Inferior parietal cortex (tissue), 1 donor: Measurements from ENCODE around the gene SLF2.

Experiments
- DNase-seq: peaks from one replicate; pipeline ENCODE4 v3.0.0-alpha.2; 2016; ENCODE audit errors: extremely low spot score

Gene SLF2

DNA sequence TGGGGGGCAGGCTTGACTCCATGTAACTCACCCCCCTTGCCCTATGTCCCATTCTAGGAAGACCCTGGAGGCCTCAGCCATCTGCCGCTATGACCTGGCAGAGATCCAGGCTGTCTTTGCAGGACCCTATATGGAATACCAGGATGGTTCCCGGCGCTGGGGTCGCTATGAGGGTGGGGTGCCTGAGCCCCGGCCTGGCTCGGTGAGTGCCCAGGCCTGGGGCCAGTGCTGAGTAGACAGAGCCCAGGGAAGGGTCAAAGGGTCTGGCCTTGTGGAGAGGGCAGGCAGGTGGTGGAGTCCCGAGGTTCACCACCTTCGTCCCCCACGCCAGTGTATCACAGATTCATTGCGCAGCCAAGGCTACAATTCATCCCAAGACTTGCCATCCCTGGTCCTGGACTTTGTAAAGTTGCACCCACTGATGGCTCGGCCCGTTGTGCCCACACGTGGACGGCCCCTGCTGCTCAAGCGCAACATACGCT lies 67.1 kb downstream of the SLF2 start:
- DNase-seq = no peak

DNA sequence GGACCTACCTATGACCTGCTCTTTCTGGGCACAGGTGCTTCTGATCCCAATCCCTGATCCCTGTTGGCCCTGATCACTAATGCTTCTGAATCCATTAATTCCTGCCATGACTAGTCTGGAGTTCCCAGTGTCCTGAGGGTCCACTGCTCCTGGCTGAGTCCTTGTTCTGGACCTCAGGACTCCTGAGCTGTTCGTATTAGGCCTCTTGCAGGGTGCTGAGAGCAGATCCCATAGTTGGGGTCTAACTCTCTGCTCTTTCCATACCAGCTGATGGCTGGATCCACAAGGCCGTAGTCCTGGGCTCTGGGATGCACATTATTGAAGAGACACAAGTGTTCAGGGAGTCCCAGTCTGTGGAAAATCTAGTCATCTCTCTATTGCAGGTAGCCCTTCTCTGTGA lies 67.5 kb downstream of the SLF2 start:
- DNase-seq = no peak

DNA sequence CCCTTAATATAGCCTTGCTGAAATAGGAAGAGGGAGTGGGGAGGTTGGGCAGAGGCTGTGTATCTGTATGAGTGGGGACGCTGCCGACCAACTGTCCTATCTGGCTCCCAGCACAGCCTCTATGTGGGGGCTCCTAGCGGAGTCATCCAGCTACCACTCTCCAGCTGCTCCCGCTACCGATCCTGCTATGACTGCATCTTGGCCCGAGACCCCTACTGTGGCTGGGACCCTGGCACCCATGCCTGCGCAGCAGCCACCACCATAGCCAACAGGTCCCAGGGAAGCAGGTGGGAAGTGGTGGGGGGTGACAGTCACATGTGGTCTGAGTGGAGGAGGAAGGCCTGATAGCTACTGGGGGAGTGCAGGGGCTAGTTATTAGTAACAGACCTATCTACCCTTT lies 67.9 kb downstream of the SLF2 start:
- DNase-seq = no peak

DNA sequence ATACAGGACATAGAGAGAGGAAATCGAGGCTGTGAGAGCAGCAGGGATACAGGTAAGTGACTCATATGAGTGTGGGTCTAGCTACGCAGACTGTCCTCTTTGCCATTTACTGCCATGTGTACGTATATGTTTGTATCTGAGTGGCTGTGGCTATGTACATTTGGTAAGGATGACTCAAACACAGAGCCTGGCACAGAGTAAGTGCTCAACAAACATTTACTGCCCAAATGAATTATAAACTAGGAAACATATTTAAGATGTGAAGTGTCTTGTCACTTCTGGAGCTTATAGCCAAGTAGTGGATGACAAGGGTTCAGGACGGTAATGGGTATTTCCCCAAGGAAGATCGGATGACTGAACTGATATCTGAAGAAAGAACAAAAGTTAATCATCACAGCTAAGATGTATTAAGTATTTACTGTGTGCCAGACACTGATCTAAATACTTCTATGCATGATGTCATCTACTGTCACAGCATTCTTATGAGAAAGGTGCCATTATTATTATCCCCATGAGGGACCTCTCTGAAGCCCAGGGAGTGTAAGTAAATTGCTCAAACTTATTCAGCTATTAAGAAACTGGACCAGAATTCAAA lies 68.5 kb downstream of the SLF2 start:
- no peak for DNase-seq

DNA sequence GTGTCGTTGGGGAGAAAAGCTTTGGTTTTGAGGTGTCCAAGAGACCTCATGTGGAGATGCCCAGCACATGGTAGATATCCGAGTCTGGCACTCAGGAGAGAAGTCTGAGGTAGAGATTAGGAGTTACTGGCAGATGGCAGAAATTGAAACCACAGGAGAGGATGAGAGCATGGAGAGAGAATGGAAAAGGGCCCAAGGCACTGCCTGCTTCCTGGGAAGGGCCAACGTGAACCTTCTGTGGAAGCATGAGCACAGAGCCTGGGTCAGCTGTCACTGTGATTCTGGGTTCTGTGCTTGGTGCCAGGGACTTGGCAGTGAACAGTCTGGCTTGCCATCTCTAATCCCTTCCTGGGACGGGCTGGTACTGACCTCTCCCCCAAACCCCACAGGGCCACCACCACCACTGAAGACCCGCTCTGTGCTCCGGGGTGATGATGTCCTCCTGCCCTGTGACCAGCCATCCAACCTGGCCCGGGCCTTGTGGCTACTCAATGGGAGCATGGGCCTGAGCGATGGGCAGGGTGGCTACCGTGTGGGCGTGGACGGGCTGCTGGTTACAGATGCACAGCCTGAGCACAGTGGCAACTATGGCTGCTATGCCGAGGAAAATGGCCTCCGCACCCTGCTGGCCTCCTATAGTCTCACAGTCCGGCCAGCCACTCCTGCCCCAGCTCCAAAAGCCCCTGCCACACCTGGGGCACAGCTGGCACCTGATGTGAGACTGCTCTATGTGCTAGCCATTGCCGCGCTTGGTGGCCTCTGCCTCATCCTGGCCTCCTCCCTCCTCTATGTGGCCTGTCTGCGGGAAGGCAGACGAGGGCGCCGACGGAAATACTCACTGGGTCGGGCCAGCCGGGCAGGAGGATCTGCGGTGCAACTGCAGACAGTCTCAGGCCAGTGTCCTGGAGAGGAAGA lies 70.4 kb downstream of the SLF2 start:
- DNase-seq = no peak

DNA sequence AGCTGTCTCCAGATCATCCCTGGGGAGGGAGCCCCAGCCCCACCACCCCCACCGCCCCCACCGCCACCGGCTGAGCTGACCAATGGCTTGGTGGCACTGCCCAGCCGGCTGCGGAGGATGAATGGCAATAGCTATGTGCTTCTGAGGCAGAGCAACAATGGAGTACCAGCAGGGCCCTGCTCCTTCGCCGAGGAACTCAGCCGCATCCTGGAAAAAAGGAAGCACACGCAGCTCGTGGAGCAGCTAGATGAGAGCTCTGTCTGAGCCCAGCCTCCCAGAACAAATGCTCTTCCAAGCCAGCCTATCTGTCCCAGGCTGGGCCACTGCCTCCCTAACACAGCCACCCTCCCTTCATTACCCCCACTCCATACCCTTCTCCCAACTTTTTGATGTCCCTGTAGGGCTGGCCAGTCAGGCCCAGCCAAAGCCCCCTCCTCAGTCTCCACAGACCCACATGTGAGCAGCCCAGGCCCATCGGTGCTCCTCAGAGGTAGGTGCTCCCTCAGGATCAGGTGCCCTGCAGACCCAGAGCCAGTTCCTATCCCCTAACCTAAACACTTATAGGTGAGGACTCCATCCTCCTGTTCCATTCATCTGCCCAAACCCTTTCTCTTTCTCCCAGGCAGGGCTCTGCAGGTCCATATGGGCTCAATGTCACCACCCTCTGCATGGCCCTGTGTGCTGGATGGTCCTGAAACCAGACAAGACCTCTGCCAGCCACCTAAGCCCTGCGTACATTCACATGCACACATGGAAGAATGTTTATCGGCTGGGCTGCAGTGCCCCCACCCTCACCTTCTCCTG lies 71.3 kb downstream of the SLF2 start:
- no peak for DNase-seq

DNA sequence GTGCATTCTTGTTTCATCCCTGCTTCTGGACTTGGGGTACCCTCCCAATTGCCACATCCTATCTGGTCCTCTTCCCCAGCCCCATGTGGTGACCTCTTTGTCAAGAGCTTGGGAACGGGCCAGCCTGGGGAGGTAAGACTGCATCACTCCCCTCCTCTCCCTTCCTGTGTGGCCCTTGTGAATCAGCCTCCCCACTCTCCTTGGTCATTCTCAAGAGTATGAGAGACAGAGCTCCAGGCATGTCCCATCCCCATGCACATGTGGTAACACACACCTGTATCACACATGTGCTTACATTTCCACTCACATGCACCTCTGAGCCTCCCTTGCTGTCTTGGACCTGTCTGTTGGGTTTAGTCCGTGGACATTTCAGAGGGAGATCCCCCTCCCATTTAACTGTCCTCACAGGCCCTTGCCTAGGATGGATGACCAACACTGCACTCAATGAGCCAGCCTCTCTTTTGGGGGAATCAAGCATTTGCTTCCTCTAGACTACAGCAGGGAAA lies 72.0 kb downstream of the SLF2 start:
- no peak for DNase-seq

DNA sequence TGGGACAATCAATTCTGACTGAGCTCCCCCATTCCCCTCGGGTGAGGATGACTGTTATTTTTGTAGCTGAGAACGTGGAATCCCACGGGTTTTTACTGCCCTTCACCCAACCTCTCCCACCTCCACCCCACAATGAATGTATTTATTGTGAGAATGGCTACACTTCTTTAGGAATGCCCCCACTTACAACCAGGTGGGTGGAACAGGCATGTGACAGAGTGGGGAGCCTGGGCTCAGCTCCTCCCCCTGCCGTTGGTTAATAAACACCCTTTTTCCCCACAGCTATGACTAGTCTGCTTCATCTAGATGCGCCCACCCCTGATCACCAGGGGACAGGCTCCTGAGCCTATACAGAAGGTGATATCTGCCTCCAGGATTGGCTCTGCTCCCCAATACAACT lies 72.6 kb downstream of the SLF2 start:
- no peak for DNase-seq

DNA sequence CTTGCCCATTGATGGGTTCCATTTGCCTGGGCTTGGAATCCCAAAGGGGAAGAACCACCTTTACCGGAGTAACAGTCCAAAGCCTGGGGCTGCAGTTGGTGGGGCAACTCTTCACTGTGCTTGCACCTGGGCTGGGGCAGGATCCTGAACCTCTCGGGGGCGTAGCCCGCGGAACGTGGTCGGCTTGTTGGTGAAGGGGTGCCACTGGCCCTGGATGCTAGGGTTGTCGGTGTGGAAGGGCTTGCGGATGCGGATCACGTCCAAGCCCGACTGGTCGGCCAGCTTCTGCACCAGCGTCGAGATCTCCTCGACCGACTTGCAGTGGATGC lies 73.8 kb downstream of the SLF2 start:
- no peak for DNase-seq

DNA sequence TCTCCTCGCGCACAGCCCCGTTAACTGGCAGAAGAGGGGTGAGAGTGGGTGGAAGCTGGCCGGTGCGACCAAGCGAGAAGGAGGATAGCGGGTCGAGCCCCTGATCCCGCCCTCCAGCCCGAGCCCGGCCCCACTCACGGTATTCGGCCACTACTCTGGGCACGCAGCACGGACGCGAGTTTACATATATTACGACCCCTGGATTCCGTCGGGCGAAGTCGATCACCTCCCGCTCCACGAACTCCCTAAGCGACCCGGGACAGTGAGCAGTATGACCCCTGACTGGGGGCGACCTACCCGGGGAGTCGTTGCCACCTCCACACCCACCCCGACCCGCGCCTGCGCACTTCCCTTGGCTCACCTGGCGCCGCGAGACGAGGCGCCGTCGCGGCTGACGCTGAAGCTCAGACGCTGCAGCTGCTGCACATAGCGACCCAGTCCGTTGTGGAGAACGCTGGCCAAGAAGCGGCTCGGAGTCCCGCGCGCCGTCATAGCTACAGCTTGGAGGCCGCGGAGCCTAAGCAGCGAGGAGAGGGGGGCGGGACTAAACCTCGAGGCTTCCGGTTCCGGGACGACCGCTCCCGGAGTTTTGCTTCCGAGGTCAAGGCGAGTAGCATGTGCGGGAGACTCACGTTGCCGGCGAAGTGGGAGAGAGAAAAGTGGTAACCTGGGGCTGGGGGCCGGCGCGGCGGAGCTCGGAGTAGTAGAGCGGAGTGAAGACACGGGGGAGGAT lies 74.4 kb downstream of the SLF2 start, which contains the start of the genes MRPL43 and TWNK:
Gene MRPL43, minus strand, starts transcription at position 546 of the 733 bp plus-strand sequence. Its CDS starts 54 bp downstream, at position 492.
Gene TWNK, plus strand, starts transcription at position 592 of the 733 bp plus-strand sequence. CDS start 668 bp downstream, outside the sequence.
- peak; percentile 93 for DNase-seq

DNA sequence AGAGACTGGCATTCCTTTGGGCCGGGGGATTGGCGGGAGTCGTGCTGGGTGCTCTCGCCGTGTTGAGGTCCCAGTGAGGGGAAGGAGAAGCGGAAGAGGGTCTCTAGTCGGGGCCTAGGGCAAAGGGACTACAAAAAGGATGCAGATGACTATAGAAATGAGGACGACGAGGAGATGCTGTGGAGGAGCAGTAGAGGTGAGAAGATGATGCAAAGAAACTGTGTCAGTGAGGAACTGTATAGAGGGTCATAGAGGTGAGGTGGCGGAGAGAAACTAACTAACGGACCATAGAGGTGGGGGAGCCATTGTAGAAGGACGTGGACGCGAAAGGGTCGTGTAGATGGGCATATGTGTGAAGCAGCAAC lies 74.9 kb downstream of the SLF2 start:
- no peak for DNase-seq

DNA sequence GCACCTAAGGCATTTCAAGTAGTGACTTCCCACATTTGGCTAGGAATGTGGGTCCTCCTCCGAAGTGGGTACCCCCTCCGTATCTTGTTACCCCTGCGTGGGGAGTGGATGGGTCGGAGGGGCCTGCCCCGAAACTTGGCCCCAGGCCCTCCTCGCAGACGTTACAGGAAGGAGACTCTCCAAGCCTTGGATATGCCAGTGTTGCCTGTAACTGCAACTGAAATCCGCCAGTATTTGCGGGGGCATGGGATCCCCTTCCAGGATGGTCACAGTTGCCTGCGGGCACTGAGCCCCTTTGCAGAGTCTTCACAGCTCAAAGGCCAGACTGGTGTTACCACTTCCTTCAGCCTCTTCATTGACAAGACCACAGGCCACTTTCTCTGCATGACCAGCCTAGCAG lies 75.4 kb downstream of the SLF2 start:
- no peak for DNase-seq

DNA sequence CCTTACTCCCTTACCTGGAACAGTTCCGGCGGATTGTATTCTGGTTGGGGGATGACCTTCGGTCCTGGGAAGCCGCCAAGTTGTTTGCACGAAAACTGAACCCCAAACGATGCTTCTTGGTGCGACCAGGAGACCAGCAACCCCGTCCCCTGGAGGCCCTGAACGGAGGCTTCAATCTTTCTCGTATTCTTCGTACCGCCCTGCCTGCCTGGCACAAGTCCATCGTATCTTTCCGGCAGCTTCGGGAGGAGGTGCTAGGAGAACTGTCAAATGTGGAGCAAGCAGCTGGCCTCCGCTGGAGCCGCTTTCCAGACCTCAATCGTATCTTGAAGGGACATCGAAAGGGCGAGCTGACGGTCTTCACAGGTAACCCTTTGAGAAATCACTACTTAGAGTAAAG lies 76.3 kb downstream of the SLF2 start:
- DNase-seq = no peak

DNA sequence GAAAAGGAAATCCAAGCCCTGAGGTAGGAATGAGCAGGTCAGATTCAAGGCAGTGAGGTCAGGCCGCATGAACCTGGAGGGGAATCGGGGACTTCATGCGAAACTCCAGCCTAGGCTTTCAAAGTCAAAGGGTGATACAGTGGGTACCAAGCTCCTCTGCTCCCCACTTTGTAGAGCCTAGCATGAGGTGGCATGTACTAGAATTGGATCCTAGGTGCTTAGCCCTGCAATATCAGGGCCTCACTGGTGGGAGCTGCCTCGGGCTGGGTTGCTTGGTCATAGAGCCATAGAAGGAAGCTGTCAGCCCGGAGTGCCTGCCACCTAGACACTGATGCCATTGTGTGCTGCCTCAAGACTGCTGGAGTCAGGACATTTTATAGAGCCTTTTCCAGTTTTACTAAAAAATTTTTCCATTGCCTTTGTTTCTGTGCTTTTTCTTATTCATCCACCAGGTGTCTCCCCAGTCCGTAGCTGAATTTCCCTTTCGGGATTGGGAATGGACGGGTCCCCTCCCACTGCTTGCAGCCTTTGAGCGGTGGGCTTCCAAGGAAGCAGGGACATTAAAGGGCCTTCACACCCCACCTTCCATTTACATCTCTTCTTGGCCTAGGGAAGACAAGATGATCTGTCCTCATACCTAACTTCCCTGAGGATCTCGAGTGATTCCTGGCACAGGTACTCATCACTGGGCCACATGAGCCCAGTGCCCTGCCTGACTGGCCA lies 81.4 kb downstream of the SLF2 start:
- peak; percentile 86 for DNase-seq

DNA sequence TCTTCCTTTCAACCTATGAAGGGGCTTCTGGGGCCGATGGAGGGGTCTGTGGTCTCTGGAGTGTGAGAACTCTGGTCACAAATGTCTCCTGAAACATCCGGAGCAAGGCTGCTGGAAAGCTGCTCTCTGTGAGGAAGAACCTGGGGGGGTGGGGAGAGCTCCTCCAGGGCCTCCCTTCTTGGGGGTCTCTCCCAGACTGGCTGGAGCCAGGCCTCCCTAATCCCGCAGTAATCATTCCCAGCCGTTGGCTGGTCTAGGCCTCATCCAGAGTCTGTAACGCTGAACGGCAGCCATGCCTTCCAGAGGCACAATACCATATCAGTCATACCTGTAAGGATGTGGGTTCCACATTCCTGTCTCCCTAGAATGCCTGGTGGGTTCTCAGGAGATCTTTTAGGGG lies 82.4 kb downstream of the SLF2 start:
- DNase-seq = no peak

DNA sequence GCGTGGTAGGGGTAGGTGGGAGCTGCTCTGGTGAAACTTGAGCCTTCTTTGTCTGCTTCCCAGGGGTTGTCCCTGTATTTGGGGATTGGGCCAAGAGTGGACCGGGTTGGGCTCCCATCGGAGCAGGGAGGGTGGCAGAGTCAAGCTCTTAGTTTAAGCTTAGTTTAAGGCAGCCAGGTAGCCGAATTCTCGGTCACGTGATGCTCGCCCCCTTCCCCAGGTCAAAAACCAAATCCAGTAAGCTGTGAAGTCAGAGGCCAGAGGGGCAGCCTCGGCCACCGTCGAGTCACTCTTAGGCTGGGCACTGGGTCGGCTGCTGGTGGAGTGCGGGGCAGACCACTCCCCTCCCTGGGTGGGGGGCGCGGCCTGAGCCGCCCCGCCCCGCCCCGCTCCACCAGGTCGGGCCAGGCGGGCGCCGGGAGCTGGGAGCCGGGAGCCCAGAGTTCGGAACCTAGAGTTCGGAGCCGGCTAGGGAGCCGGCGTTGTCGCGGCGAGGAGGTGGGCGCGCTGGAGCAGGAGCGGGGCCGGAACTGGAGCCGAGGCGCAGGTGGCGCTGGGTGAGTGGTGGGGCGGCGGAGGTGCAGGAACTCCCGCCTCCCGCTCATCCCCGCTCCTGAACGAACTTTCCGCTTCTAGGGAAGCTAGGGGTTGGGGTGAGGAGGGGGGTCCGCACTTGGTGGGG lies 84.1 kb downstream of the SLF2 start:
- DNase-seq = no peak

DNA sequence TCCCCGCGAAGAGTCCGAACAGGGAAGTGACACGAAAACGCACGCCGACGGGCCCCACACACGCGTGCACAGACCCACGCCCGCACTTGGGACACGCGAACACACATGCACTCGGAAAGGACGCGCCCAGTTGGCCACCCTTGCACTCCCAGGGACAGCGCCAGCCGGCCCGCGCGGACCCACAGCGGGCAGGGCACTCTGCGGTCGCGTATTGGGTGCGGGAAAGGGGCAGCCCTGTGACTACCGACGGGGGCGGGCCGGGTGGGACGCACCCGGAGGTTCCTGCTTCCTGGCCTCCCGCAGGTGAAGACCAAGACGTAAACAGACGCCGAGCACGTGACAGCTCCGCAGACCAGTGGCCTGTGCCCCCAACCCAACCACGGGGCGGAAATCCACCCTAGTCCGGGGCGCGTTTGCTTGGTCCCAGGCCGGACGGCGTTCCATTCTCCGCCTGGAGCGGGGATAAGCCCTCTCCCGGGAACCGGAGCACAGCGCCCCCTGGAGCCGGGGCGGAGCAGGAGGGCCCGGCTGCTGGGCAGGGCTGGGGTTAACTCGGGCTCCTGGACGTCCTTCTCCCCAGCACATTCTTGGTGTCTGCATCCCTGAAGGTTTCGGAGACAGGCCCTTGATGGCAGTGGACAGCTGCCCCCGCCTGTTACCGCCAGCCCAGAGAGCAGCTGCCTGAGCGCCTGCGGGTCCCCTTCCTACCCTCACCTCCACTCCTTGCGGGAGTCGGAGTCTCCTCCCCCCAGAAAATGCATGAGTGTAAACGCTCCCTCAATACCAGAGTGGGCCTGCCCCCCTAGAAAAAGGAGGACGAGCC lies 84.8 kb downstream of the SLF2 start:
- no peak for DNase-seq

DNA sequence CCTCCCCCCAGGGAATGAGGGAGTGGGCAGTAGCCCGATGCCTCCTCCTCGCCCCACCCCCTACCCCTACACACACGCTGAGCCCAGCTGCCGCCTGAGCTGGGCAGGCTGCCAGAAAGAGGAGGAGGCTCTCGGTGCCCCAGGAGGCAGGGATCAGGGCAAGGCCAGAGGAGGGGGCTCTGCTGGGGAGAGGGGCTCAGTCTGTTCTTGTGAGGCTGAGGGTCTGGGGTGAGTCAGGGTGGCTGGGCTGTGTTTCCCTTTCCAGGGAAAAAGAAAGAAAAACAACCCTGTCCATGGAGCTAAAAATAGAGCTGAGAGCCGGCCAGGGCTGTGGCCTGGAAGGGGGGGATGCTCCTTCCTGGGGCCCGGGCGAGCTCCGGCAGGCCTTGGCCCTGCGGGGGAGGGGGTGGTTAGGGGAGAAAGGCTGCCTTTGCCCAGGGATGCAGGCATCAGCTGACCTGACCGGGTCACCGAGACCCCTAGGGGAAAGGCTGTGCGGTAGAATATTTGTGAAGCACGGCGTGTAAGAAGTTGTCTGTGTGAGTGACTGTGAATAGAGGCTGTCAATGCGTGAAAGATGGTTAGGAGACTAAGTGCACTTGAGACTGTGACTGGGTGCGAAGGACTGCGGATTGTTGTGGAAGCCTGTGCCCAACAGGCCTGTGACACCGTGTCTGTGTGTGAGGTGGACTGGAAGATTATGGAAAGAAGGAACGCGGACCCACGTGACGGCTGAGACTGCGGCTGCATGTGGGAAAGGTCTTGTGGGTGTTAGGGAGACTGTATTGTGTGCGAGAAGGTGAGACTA lies 85.6 kb downstream of the SLF2 start:
- peak; percentile 81 for DNase-seq
